Measurements from ENCODE around the gene SSBP2.
"Not testable (repeated sequence)": the region's sequence is repeated elsewhere in the genome, so short reads cannot be mapped to it uniquely, and the experiment has no call there.

SSBP2 gene

GRCh38 chr5:81685471-81685870 lies 65.4 kb downstream of the SSBP2 start:
- Histone ChIP-seq H3K9me3 (no peaks in the 10 kb centered on the region), H3K4me3 (ENCODE audit: low read depth in 1 of 2, low read length in 1 of 2) (no peak overlapping the region), H3K4me1 (ENCODE audit: control insufficient read depth in 1 of 2, insufficient read depth in 1 of 2, low read depth in 1 of 2, low read length in 1 of 2) (no peaks in the 10 kb centered on the region), H3K27me3 (no peaks in the 10 kb centered on the region), H3K27ac (no peak overlapping the region), H3K36me3 (no peaks in the 10 kb centered on the region)
- TF ChIP-seq CTCF (IDR thresholded peaks at IDR 0.05), result no peak

GRCh38 chr5:81679885-81680284 lies 71.0 kb downstream of the SSBP2 start:
- Histone ChIP-seq H3K36me3 (no peaks in the 10 kb centered on the region), H3K9me3 (no peaks in the 10 kb centered on the region), H3K4me1 (ENCODE audit: control insufficient read depth in 1 of 2, insufficient read depth in 1 of 2, low read depth in 1 of 2, low read length in 1 of 2) (no peaks in the 10 kb centered on the region), H3K27me3 (no peaks in the 10 kb centered on the region), H3K27ac (no peak overlapping the region), H3K4me3 (ENCODE audit: low read depth in 1 of 2, low read length in 1 of 2) (no peak overlapping the region)
- no peak for TF ChIP-seq CTCF (IDR thresholded peaks at IDR 0.05)

GRCh38 chr5:81675420-81675819 lies 75.5 kb downstream of the SSBP2 start:
- TF ChIP-seq CTCF (IDR thresholded peaks at IDR 0.05), result no peak
- no peaks in the 10 kb centered on the region for H3K36me3 ChIP-seq
- no peaks in the 10 kb centered on the region for H3K9me3 ChIP-seq
- H3K27ac ChIP-seq, result no peak overlapping the region
- no peaks in the 10 kb centered on the region for H3K4me1 ChIP-seq (ENCODE audit: control insufficient read depth in 1 of 2, insufficient read depth in 1 of 2, low read depth in 1 of 2, low read length in 1 of 2)
- H3K4me3 ChIP-seq (ENCODE audit: low read depth in 1 of 2, low read length in 1 of 2), result no peak overlapping the region
- no peaks in the 10 kb centered on the region for H3K27me3 ChIP-seq

GRCh38 chr5:81665795-81666194 lies 85.1 kb downstream of the SSBP2 start:
- Histone ChIP-seq H3K4me3 (ENCODE audit: low read depth in 1 of 2, low read length in 1 of 2) (no peak overlapping the region), H3K4me1 (ENCODE audit: control insufficient read depth in 1 of 2, insufficient read depth in 1 of 2, low read depth in 1 of 2, low read length in 1 of 2) (no peaks in the 10 kb centered on the region), H3K27ac (no peak overlapping the region), H3K9me3 (no peaks in the 10 kb centered on the region), H3K27me3 (no peaks in the 10 kb centered on the region), H3K36me3 (no peaks in the 10 kb centered on the region)
- no peak for TF ChIP-seq CTCF (IDR thresholded peaks at IDR 0.05)

GRCh38 chr5:81660624-81661023 lies 90.3 kb downstream of the SSBP2 start:
- H3K27ac ChIP-seq; H3K27me3 ChIP-seq; H3K4me1 ChIP-seq (ENCODE audit: control insufficient read depth in 1 of 2, insufficient read depth in 1 of 2, low read depth in 1 of 2, low read length in 1 of 2); H3K36me3 ChIP-seq; H3K4me3 ChIP-seq (ENCODE audit: low read depth in 1 of 2, low read length in 1 of 2); H3K9me3 ChIP-seq: not testable (repeated sequence)

GRCh38 chr5:81657386-81657785 lies 93.5 kb downstream of the SSBP2 start:
- no peak overlapping the region for H3K27ac ChIP-seq
- TF ChIP-seq CTCF (IDR thresholded peaks at IDR 0.05), result no peak
- no peaks in the 10 kb centered on the region for H3K4me1 ChIP-seq (ENCODE audit: control insufficient read depth in 1 of 2, insufficient read depth in 1 of 2, low read depth in 1 of 2, low read length in 1 of 2)
- H3K27me3 ChIP-seq, result no peaks in the 10 kb centered on the region
- H3K4me3 ChIP-seq (ENCODE audit: low read depth in 1 of 2, low read length in 1 of 2), result no peak overlapping the region
- H3K9me3 ChIP-seq, result no peaks in the 10 kb centered on the region
- H3K36me3 ChIP-seq, result no peaks in the 10 kb centered on the region

All from neutrophil (primary cell).